Caki2 (cell line): ENCODE results near the gene LDHD. TPM values are rescaled to one million over a fixed set of nuclear protein-coding genes. Genes with fewer than 3 reads are reported as not detected.
A peak's percentile ranks its signal among the peaks of the same experiment; 100 is the strongest.
"Not testable (repeated sequence)": the region's sequence is repeated elsewhere in the genome, so short reads cannot be mapped to it uniquely, and the experiment has no call there.

ENCODE experiments used
- DNase-seq: peaks from one replicate; pipeline ENCODE4 v3.0.0-alpha.2; 2015; ENCODE audit warnings: low read depth
- in situ Hi-C: cut with HindIII; loops from 2 replicates; pipeline ENCODE4 v1.10.0; 2016; ENCODE audit warnings: low sequenced_read_pairs, low pct_unique_long_range_greater_than_20kb, mixed read lengths
- total RNA-seq: library from RNA; depleted of rRNA; stranded (reverse); fragments of >200 nt; shearing (Covaris generic); gene quantifications from 2 replicates; pipeline ENCODE4 v1.2.3, GENCODE V29; 2014; ENCODE audit warnings: low replicate concordance; rRNA removed

The LDHD gene
- 0.95 and 1.8 TPM in 2 replicates for total RNA-seq

- in situ Hi-C loops: no loop called here
- DNase-seq: peak; percentile 41
Observed at GRCh38 chr16:75116081-75116910, at the start of gene LDHD. TSS of gene LDHD (minus strand) at chr16:75116780. CDS start at chr16:75116720, 60 bp downstream.

GRCh38 chr16:75160386-75160785 lies 43.8 kb upstream of the LDHD start:
- in situ Hi-C loops: no loop called here
- DNase-seq: no peak

GRCh38 chr16:75152635-75153034 lies 36.1 kb upstream of the LDHD start:
- in situ Hi-C loops: no loop called here
- no peak for DNase-seq

GRCh38 chr16:75151798-75152197 lies 35.2 kb upstream of the LDHD start:
- in situ Hi-C loops: no loop called here
- DNase-seq: no peak

- in situ Hi-C loops: no loop called here
- peak; percentile 88 for DNase-seq
Observed at GRCh38 chr16:75148311-75149195, 32.0 kb upstream of the LDHD start, which contains the start of gene ZFP1. TSS of gene ZFP1 (plus strand) at chr16:75148524. CDS start at chr16:75152952, 4,428 bp downstream.

- no peak for DNase-seq
- in situ Hi-C loops: no loop called here
Observed at GRCh38 chr16:75147968-75148310, 31.4 kb upstream of the LDHD start.

- in situ Hi-C loops: no loop called here
- DNase-seq: no peak
Observed at GRCh38 chr16:75143941-75144340, 27.4 kb upstream of the LDHD start.

- no peak for DNase-seq
- in situ Hi-C loops: no loop called here
Observed at GRCh38 chr16:75139498-75139897, 22.9 kb upstream of the LDHD start.

GRCh38 chr16:75138636-75139035 lies 22.1 kb upstream of the LDHD start:
- DNase-seq: no peak
- in situ Hi-C loops: no loop called here

GRCh38 chr16:75138233-75138632 lies 21.7 kb upstream of the LDHD start:
- in situ Hi-C loops: no loop called here
- no peak for DNase-seq

GRCh38 chr16:75131081-75131480 lies 14.5 kb upstream of the LDHD start:
- no peak for DNase-seq
- in situ Hi-C loops: no loop called here

- DNase-seq: no peak
- in situ Hi-C loops: no loop called here
Observed at GRCh38 chr16:75130150-75130771, 13.7 kb upstream of the LDHD start.

- in situ Hi-C loops: not testable (repeated sequence)
- DNase-seq: peak; percentile 31
Observed at GRCh38 chr16:75129421-75130149, 13.0 kb upstream of the LDHD start.

- in situ Hi-C loops: no loop called here
- DNase-seq: no peak
Observed at GRCh38 chr16:75127713-75128415, 11.3 kb upstream of the LDHD start.

GRCh38 chr16:75122609-75123008 lies 6.0 kb upstream of the LDHD start:
- in situ Hi-C loops: no loop called here
- DNase-seq: no peak

- in situ Hi-C loops: no loop called here
- DNase-seq: no peak
Observed at GRCh38 chr16:75121949-75122568, 5.5 kb upstream of the LDHD start.

GRCh38 chr16:75120253-75120652 lies 3.7 kb upstream of the LDHD start:
- no peak for DNase-seq
- in situ Hi-C loops: no loop called here
